ENCODE results near the gene IZUMO1. TPM values are rescaled to one million over a fixed set of nuclear protein-coding genes. Genes with fewer than 3 reads are reported as not detected.

IZUMO1 gene
- total and polyA plus RNA-seq, 9 of the 15 experiments (the other 6 are each of a cell fraction or from before 2014, with no cell fraction given): 0.14 to 2.1 (median 0.73) TPM

DNA sequence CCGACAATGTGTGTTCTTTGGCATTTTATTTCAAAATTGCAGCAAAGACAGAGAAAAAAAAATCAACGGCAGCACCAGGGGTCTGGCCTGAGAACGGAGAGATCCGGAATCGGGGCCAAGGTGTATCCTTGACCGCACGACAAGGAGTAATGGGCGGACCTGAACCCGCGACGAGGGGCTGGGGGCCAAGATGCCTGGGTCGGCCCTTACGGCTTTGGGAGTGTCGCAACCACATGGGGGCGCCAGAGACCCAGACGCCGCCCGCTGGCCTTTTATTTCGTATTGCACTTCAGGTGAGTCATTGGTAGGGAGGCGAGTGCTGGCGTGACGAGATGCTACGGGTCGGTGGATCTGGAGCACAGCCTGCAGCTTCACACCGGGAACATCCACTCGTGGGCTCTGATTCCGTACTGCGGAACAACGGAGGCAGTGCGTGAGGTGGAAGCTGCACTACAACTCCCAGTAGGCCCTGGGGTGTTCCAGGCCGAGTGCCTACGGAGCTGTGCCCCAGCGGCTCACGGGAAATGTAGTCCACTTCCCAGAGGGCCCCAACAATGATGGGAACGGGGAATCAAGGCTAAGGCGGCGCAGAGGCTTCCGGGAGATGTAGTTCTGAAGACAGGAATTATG is 48.5 kb upstream of the IZUMO1 start (continued):
- TF ChIP-seq, protein P1, sequence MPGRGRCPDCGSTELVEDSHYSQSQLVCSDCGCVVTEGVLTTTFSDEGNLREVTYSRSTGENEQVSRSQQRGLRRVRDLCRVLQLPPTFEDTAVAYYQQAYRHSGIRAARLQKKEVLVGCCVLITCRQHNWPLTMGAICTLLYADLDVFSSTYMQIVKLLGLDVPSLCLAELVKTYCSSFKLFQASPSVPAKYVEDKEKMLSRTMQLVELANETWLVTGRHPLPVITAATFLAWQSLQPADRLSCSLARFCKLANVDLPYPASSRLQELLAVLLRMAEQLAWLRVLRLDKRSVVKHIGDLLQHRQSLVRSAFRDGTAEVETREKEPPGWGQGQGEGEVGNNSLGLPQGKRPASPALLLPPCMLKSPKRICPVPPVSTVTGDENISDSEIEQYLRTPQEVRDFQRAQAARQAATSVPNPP (IDR thresholded peaks at IDR 0.05; ENCODE audit: borderline replicate concordance, insufficient read depth, insufficient read length): no peak
- TF ChIP-seq SRF (CRISPR knock-in tag; IDR thresholded peaks at IDR 0.05) (no peak), FOSL1 (tag; conservative IDR thresholded peaks at IDR 0.05) (peak; percentile 91), CBX3 (IDR thresholded peaks at IDR 0.05; ENCODE audit: borderline replicate concordance in 1 of 2, low read length in 2 of 2) (peak in 1 of 2 experiments; percentile 77; a peak in 1 of 3 replicates), ZNF75A (CRISPR knock-in tag; IDR thresholded peaks at IDR 0.05) (no peak), ADNP (tag; IDR thresholded peaks at IDR 0.05) (no peak), MYNN (IDR thresholded peaks at IDR 0.05) (peak; percentile 67; the same call in 1 of the 2 replicates), MYNN (CRISPR knock-in tag; IDR thresholded peaks at IDR 0.05) (no peak), MEF2A (IDR thresholded peaks at IDR 0.05; ENCODE audit: control insufficient read depth, low read depth, low read length) (no peak), ZNF134 (CRISPR knock-in tag; conservative IDR thresholded peaks at IDR 0.05) (0 out of 2 replicates have a peak, but pooled peaks have one; percentile 41), LEF1 (IDR thresholded peaks at IDR 0.05) (no peak), ZC3H11A (IDR thresholded peaks at IDR 0.05; ENCODE audit: low read depth, low read length) (no peak), MED1 (CRISPR knock-in tag; IDR thresholded peaks at IDR 0.05; ENCODE audit: borderline replicate concordance) (no peak), RBM14 (IDR thresholded peaks at IDR 0.05; ENCODE audit: borderline replicate concordance, insufficient read depth, low read depth, low read length) (no peak), E2F3 (CRISPR knock-in tag; IDR thresholded peaks at IDR 0.05) (0 out of 2 replicates have a peak, but pooled peaks have one; percentile 14), NFE2 (IDR thresholded peaks at IDR 0.05; ENCODE audit: low read depth) (peak; percentile 38; the same call in 1 of the 2 replicates), KAT2B (IDR thresholded peaks at IDR 0.05; ENCODE audit: low read depth, low read length) (peak; percentile 45), JUNB (CRISPR knock-in tag; conservative IDR thresholded peaks at IDR 0.05) (no peak), ZNF146 (CRISPR knock-in tag; IDR thresholded peaks at IDR 0.05; ENCODE audit: unreplicated experiment) (no peak), ZNF354B (CRISPR knock-in tag; IDR thresholded peaks at IDR 0.05) (no peak), SETDB1 (IDR thresholded peaks at IDR 0.05; ENCODE audit: low read length) (peak; percentile 21), ZNF133 (CRISPR knock-in tag; IDR thresholded peaks at IDR 0.05) (no peak), ZNF253 (CRISPR knock-in tag; conservative IDR thresholded peaks at IDR 0.05) (no peak), TAF7 (tag; IDR thresholded peaks at IDR 0.05) (no peak), ASH1L (IDR thresholded peaks at IDR 0.05; ENCODE audit: borderline replicate concordance, low read depth, partially characterized antibody) (peak; percentile 75), EZH2 (IDR thresholded peaks at IDR 0.05; ENCODE audit: borderline replicate concordance, low read depth, low read length) (no peak)
- TF ChIP-seq, protein P2, sequence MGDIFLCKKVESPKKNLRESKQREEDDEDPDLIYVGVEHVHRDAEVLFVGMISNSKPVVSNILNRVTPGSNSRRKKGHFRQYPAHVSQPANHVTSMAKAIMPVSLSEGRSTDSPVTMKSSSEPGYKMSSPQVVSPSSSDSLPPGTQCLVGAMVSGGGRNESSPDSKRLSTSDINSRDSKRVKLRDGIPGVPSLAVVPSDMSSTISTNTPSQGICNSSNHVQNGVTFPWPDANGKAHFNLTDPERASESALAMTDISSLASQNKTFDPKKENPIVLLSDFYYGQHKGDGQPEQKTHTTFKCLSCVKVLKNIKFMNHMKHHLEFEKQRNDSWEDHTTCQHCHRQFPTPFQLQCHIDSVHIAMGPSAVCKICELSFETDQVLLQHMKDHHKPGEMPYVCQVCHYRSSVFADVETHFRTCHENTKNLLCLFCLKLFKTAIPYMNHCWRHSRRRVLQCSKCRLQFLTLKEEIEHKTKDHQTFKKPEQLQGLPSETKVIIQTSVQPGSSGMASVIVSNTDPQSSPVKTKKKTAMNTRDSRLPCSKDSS (IDR thresholded peaks at IDR 0.05; ENCODE audit: low read depth, partially characterized antibody): no peak
- TF ChIP-seq, protein P3, sequence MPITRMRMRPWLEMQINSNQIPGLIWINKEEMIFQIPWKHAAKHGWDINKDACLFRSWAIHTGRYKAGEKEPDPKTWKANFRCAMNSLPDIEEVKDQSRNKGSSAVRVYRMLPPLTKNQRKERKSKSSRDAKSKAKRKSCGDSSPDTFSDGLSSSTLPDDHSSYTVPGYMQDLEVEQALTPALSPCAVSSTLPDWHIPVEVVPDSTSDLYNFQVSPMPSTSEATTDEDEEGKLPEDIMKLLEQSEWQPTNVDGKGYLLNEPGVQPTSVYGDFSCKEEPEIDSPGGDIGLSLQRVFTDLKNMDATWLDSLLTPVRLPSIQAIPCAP (CRISPR knock-in tag; IDR thresholded peaks at IDR 0.05; ENCODE audit: borderline replicate concordance): no peak
